Lower leg skin (tissue), 3 donors: Measurements from ENCODE around the gene FA2H.

Source experiments
- POLR2A ChIP-seq, 2 donors: fragments of 450-650 bp; IDR thresholded peaks; one replicate each; pipeline ENCODE4 v1.6.1; 2016 to 2017; ENCODE audit warnings: antibody characterized with exemption in 2 of 2, mild to moderate bottlenecking in 1 of 2, moderate library complexity in 1 of 2
- TF ChIP-seq, protein P1 (sequence below), 3 donors: fragments of 450-650 bp; IDR thresholded peaks; one replicate each; pipeline ENCODE4 v1.5.1; 2016; ENCODE audit warnings: antibody characterized with exemption in 3 of 3, mild to moderate bottlenecking in 3 of 3, moderate library complexity in 2 of 3

DNA sequence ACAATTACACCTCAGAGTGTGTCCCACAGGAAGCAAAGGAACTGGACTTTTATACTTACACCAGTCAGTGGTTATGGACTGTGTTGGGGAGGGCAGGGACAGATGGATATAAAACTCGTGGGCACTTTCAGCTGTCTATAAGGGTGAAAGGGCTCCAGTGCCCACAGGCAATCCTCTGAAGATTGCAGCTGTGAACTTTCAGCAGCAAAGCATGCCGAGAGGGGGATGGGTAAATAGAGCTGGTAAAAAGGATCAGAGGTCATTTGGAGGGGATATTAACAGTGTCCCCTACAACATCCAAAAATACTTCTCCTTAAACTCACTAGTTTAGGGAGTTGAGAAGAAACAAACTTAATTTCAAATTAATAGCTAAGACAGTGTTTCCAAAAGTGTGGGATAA lies 94.6 kb downstream of the FA2H start:
- TF ChIP-seq POLR2A (IDR thresholded peaks at IDR 0.05) = no peak
- TF ChIP-seq, protein P1, sequence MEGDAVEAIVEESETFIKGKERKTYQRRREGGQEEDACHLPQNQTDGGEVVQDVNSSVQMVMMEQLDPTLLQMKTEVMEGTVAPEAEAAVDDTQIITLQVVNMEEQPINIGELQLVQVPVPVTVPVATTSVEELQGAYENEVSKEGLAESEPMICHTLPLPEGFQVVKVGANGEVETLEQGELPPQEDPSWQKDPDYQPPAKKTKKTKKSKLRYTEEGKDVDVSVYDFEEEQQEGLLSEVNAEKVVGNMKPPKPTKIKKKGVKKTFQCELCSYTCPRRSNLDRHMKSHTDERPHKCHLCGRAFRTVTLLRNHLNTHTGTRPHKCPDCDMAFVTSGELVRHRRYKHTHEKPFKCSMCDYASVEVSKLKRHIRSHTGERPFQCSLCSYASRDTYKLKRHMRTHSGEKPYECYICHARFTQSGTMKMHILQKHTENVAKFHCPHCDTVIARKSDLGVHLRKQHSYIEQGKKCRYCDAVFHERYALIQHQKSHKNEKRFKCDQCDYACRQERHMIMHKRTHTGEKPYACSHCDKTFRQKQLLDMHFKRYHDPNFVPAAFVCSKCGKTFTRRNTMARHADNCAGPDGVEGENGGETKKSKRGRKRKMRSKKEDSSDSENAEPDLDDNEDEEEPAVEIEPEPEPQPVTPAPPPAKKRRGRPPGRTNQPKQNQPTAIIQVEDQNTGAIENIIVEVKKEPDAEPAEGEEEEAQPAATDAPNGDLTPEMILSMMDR (IDR thresholded peaks at IDR 0.05) = no peak
